Mucosa of rectum (tissue), 2 donors: ENCODE measurements around the gene CLEC2L.

Source experiments
- H3K27ac ChIP-seq, 2 donors: one replicate each; pipeline ENCODE4 v1.7.0; 2013; ENCODE audit warnings: inconsistent platforms in 2 of 2, low read depth in 2 of 2, low read length in 2 of 2
- H3K27me3 ChIP-seq, 2 donors: one replicate each; pipeline ENCODE4 v1.7.0; 2013; ENCODE audit warnings: low read length in 2 of 2; ENCODE audit not compliant: control insufficient read depth in 2 of 2, insufficient read depth in 2 of 2
- H3K36me3 ChIP-seq, 2 donors: one replicate each; pipeline ENCODE4 v1.7.0; 2013; ENCODE audit warnings: low read length in 2 of 2; ENCODE audit not compliant: control insufficient read depth in 2 of 2, insufficient read depth in 2 of 2
- H3K4me1 ChIP-seq, 2 donors: one replicate each; pipeline ENCODE4 v1.7.0; 2013; ENCODE audit warnings: low read length in 2 of 2, mild to moderate bottlenecking in 1 of 2; ENCODE audit not compliant: control insufficient read depth in 2 of 2, insufficient read depth in 2 of 2
- H3K4me3 ChIP-seq, 2 donors: one replicate each; pipeline ENCODE4 v1.7.0; 2013; ENCODE audit warnings: low read length in 2 of 2
- H3K9ac ChIP-seq, 2 donors: one replicate each; pipeline ENCODE4 v1.7.0; 2013; ENCODE audit warnings: low read length in 2 of 2, low read depth in 1 of 2, mild to moderate bottlenecking in 1 of 2
- H3K9me3 ChIP-seq, 2 donors: one replicate each; pipeline ENCODE4 v1.7.0; 2013; ENCODE audit warnings: low read length in 2 of 2; ENCODE audit not compliant: control insufficient read depth in 2 of 2
- donor health status: healthy.
- donor health status: Normal muscosa, but diverticular disease.

Gene CLEC2L

GRCh38 chr7:139490130-139490529 lies 33.4 kb upstream of the CLEC2L start:
- H3K27ac ChIP-seq, result no peak overlapping the region
- peaks cover 2 to 3% of the 10 kb centered on the region in 2 donors for H3K9me3 ChIP-seq
- H3K27me3 ChIP-seq, result peaks cover 0 to 2% of the 10 kb centered on the region in 2 donors
- H3K36me3 ChIP-seq, result no peaks in the 10 kb centered on the region
- no peaks in the 10 kb centered on the region for H3K4me1 ChIP-seq
- no peak overlapping the region for H3K4me3 ChIP-seq
- no peak overlapping the region for H3K9ac ChIP-seq

GRCh38 chr7:139492293-139492692 lies 31.2 kb upstream of the CLEC2L start:
- no peaks in the 10 kb centered on the region for H3K4me1 ChIP-seq
- no peak overlapping the region for H3K27ac ChIP-seq
- no peaks in the 10 kb centered on the region for H3K27me3 ChIP-seq
- peaks cover 2 to 3% of the 10 kb centered on the region in 2 donors for H3K9me3 ChIP-seq
- H3K36me3 ChIP-seq, result no peaks in the 10 kb centered on the region
- no peak overlapping the region for H3K9ac ChIP-seq
- no peak overlapping the region for H3K4me3 ChIP-seq

GRCh38 chr7:139494835-139495579 lies 28.5 kb upstream of the CLEC2L start:
- Histone ChIP-seq H3K4me1 (peaks cover 0 to under 1% of the 10 kb centered on the region in 2 donors), H3K36me3 (no peaks in the 10 kb centered on the region), H3K4me3 (no peak overlapping the region), H3K27me3 (no peaks in the 10 kb centered on the region), H3K9ac (no peak overlapping the region), H3K9me3 (peaks cover 2 to 3% of the 10 kb centered on the region in 2 donors), H3K27ac (no peak overlapping the region)

DNA sequence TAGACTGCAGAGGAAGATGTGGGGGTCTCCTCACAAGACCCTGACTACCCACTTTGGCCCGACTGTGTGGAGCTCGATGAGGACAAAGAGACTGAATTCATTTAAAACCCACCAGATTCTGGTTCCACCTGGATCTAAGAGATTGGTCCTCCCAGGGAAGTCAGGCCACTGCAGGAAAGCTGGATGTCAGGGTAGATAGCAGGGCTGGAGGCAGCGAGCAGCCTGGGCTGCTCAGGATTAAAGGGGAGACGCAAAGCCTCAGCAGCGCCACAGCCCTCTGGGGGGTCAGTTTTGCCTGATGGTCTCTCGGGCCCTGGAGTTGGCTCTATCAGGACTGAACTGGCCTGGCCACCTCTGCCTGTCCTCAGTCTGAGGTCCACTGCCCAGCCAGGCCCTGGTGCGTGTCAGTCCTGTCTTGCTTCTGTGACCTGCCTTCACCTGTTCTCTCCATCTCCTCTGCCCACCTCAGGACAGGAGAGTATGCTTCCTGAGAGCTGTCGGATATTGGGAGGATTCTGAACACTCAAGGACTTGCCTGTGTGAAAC lies 27.8 kb upstream of the CLEC2L start:
- Histone ChIP-seq H3K4me1 (peaks cover 0 to 2% of the 10 kb centered on the region in 2 donors), H3K9me3 (peaks cover 2 to 3% of the 10 kb centered on the region in 2 donors), H3K27me3 (no peaks in the 10 kb centered on the region), H3K27ac (no peak overlapping the region), H3K36me3 (no peaks in the 10 kb centered on the region), H3K9ac (no peak overlapping the region), H3K4me3 (no peak overlapping the region)

DNA sequence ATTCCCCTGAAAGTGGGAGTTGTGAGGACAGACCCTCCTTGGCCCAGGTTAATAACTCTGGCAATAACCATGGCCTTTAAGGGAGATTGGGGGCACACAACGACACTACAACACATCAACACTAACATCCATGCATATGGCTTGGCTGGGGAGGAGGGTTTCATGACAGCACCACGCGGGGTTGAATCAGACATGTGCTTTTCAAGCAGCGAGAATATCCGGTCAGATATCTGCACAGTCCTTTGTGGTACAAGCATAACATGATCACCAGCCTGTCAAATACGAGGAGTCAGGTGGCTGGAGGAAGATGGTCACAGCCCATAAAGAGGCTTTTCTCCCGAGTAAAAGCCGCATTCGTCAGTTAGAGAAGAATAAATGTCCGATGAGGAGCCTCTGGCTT lies 27.0 kb upstream of the CLEC2L start:
- Histone ChIP-seq H3K27me3 (no peaks in the 10 kb centered on the region), H3K9me3 (peaks cover 2 to 3% of the 10 kb centered on the region in 2 donors), H3K27ac (no peak overlapping the region), H3K4me1 (peaks cover 0 to 2% of the 10 kb centered on the region in 2 donors), H3K4me3 (no peak overlapping the region), H3K9ac (no peak overlapping the region), H3K36me3 (no peaks in the 10 kb centered on the region)

GRCh38 chr7:139500770-139501138 lies 22.7 kb upstream of the CLEC2L start:
- peaks cover 0 to 2% of the 10 kb centered on the region in 2 donors for H3K4me1 ChIP-seq
- H3K36me3 ChIP-seq, result no peaks in the 10 kb centered on the region
- H3K9ac ChIP-seq, result no peak overlapping the region

DNA sequence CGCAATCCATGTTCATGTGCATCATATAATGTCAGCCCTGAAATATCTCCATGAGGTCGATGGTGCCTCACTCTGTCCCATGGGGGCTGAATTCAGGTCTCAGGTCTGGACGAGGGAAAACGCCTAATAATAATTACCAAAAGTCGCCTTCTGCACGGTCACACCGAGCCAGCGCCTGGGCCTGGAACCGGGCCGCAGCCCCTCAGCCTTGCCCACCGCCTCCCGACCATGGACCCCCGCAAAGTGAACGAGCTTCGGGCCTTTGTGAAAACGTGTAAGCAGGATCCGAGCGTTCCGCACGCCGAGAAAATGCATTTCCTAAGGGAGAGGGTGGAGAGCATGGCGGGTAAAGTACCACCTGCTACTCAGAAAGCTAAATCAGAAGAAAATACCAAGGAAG lies 21.3 kb upstream of the CLEC2L start:
- Histone ChIP-seq H3K4me3 (no peak overlapping the region), H3K27me3 (no peaks in the 10 kb centered on the region), H3K27ac (no peak overlapping the region), H3K36me3 (no peaks in the 10 kb centered on the region), H3K9ac (no peak overlapping the region), H3K9me3 (no peaks in the 10 kb centered on the region), H3K4me1 (peaks cover 0 to 2% of the 10 kb centered on the region in 2 donors)

More at GRCh38 chr7:139500770-139501138, 22.7 kb upstream of the CLEC2L start:
- H3K27ac ChIP-seq, result no peak overlapping the region
- H3K9me3 ChIP-seq, result no peaks in the 10 kb centered on the region
- no peaks in the 10 kb centered on the region for H3K27me3 ChIP-seq
- no peak overlapping the region for H3K4me3 ChIP-seq

- H3K4me1 ChIP-seq, result no peaks in the 10 kb centered on the region
- no peaks in the 10 kb centered on the region for H3K36me3 ChIP-seq
- H3K4me3 ChIP-seq, result no peak overlapping the region
- no peaks in the 10 kb centered on the region for H3K9me3 ChIP-seq
- no peak overlapping the region for H3K9ac ChIP-seq
- H3K27me3 ChIP-seq, result no peaks in the 10 kb centered on the region
- no peak overlapping the region for H3K27ac ChIP-seq
Observed at GRCh38 chr7:139505563-139505962, 17.9 kb upstream of the CLEC2L start.

- no peak overlapping the region for H3K4me3 ChIP-seq
- H3K4me1 ChIP-seq, result no peaks in the 10 kb centered on the region
- no peak overlapping the region for H3K9ac ChIP-seq
- no peaks in the 10 kb centered on the region for H3K36me3 ChIP-seq
- H3K27me3 ChIP-seq, result no peaks in the 10 kb centered on the region
- H3K9me3 ChIP-seq, result no peaks in the 10 kb centered on the region
- no peak overlapping the region for H3K27ac ChIP-seq
Observed at GRCh38 chr7:139509535-139509934, 13.9 kb upstream of the CLEC2L start.

DNA sequence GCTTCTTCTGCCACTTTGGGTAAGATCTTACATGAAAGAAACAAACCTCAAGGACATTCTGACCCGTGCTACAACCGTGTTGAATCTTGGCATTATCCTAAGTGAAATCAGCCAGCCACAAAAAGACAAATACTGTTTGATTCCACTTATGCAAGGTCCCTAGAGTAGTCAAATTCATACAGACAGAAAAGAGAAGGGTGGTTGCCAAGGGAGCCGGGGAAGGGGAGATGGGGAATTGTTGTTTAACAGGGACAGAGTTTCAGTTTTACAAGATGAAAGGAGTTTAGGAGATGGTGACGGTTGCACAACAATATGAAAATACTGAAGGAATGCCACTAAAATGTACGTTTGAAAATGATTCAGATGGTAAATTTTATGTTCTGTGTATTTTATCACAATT lies 12.2 kb upstream of the CLEC2L start:
- Histone ChIP-seq H3K27ac (no peak overlapping the region), H3K27me3 (no peaks in the 10 kb centered on the region), H3K4me3 (no peak overlapping the region), H3K4me1 (no peaks in the 10 kb centered on the region), H3K9me3 (no peaks in the 10 kb centered on the region), H3K9ac (no peak overlapping the region), H3K36me3 (no peaks in the 10 kb centered on the region)
